ENCODE measurements around the gene GAS5.
"Not testable (repeated sequence)": the region's sequence is repeated elsewhere in the genome, so short reads cannot be mapped to it uniquely, and the experiment has no call there.

Gene GAS5

DNA sequence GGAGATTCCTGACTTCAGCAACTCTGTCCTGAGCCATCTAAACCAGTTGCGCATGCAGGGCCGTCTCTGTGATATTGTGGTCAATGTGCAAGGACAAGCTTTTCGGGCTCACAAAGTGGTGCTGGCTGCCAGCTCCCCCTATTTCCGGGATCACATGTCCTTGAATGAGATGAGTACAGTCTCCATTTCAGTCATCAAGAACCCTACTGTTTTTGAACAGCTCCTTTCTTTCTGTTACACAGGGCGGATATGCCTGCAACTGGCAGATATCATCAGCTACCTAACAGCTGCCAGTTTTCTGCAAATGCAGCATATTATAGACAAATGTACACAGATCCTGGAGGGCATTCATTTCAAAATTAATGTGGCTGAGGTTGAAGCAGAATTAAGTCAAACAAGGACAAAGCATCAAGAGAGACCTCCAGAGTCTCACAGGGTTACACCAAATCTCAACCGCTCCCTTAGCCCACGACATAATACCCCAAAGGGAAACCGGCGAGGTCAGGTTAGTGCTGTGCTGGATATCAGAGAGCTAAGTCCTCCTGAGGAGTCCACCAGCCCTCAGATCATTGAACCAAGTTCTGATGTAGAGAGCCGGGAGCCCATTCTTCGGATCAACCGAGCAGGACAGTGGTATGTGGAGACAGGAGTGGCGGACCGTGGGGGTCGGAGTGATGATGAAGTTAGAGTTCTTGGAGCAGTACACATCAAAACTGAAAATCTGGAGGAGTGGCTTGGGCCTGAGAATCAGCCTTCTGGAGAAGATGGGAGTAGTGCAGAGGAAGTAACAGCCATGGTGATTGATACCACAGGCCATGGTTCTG is 2.7 kb upstream of the GAS5 start:
- no peak for DNase-seq (ENCODE audit: low read depth, low spot score)

DNA sequence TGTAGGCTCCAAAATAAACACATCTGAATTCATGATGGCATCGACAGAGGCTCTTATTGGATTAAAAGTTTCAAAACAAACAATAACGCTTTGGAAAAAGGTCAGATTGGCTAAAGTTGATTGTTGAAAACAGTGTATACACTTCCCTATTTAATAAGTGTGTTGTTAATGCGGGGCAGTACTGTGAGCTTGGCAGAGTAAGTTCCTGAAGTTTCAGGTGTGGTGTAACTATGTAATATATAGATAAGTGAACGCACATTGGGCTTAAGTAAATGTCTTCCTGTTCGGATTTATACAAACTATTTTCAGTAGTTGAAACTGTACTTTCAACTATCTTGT is 1.2 kb upstream of the GAS5 start:
- DNase-seq (ENCODE audit: low read depth, low spot score), result no peak

DNA sequence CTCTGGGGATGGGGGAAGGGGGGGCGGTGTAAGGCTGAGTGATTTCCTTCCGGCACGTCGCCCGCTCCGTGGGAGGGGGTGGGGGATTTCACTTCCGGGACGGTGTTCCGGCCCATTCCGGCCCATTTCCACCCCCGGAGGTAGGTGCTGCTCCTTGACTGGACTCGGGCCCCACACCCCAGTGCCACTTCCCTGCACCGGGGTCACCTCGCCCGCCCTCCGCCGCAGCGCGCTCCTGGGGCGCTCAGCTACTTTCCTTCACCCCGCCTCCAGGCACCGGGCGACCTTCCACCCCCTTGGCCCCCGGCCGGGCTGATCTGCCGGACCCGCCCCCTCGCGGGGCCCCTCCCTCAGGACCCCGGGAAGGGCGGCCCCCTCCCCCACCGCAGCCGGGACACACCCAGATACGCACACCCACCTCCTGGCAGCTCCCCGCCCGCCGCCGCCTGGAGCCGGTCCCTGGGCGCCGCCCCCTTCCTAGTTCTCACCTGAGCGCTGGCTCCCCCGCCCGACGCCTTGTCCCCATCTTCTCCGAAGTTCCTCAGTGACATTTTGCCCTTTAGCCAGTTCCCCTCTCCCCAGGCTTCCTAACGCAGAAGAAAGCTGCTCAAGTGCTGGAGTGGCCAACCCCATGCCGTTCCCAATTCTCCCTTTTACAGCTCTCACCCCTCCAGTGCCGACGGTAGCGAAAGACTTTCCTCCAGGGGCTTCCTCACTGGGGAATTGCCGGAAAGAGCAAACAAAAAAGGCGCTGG is 654 bp upstream of the GAS5 start, which contains the start of gene ZBTB37:
TSS of gene ZBTB37 (plus strand) at position 115 of the 755 bp plus-strand sequence. CDS start 1,846 bp downstream, outside the sequence.
- DNase-seq (ENCODE audit: low read depth, low spot score), result no peak

DNA sequence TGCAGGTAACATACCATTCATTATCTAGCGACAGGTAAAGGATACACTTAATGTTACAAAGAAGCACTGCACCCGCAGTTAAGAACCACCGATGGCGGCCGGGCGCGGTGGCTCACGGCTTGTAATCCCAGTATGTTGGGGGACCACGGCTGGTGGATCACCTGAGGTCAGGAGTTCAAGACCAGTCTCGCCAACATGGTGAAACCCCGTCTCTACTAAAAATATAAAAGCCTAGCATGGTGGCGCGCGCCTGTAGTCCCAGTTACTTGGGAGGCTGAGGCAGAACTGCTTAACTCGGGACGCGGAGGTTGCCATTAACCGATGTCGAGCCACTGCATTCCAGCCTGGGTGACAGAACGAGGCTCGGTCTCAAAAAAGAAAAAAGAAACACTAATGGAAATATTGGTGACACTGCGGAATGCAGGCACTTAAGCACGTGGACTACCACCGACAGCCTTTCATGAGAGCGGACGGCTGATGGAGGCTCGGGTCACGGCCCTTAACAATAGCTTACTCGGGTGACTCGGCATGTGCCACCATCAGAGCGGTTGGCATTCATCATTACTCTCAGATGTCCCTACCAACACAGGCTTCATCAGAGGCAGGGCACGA is 542 bp downstream of the GAS5 start:
- DNase-seq (ENCODE audit: low read depth, low spot score), result no peak

DNA sequence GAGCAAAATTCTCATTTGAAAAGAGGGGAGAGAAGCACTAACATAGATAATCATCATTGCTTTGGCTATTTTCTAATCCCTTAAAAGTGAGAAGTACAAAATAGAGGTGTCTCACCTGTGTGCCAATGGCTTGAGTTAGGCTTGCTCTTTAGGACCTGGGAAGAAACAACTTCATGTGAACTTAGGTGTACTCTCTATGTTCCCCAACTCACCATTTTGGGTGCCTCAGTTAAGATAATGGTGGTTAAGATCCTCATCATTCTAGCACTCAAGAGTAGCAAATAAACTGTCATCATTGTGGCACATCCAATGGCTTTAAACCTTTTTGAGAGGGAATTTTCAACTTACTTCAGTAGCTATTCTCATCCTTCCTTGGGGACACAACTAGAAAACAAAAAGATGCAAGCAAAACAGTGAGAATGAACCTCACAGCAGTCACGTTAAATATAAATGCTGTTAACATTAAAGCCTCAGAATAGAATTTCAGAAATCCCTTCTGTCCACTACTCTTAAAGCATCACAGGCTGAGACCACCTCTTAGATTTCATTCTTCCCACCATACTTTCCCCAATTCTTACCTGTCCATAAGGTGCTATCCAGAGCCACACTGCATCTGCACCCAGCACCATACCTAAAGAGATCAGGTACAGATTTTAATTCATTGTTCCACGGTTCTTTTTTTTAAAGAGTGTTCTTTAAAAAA is 1.2 kb downstream of the GAS5 start:
- no peak for DNase-seq (ENCODE audit: low read depth, low spot score)

DNA sequence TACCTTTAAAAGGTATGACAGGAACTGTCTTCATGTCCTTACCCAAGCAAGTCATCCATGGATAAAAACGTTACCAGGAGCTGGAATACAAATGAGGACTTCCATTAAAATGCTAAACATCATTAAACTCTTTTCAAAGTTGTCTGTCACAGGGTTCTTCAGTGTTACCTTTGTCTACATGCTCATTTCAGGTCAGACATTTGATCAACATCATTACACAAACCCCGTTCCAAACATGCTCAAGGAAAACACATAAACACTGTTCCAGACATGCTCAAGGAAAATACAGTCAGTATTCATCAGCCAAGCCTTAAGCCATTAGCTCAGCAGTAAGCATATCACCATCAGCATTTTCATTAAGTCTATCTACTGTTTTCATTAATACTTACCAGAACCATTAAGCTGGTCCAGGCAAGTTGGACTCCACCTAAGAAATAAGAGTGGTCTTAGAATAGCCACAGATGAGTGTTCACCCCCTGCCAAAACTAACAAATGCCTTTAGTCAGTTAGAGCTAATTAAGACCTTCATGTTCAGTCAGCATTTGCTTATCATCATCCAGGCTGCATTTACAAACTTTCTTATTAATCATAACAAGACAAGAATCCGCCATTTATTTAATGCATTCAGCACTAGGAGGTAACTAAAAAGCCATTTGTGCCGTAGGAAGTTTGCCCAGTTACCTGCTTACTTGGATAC is 2.2 kb downstream of the GAS5 start:
- no peak for DNase-seq (ENCODE audit: low read depth, low spot score)

DNA sequence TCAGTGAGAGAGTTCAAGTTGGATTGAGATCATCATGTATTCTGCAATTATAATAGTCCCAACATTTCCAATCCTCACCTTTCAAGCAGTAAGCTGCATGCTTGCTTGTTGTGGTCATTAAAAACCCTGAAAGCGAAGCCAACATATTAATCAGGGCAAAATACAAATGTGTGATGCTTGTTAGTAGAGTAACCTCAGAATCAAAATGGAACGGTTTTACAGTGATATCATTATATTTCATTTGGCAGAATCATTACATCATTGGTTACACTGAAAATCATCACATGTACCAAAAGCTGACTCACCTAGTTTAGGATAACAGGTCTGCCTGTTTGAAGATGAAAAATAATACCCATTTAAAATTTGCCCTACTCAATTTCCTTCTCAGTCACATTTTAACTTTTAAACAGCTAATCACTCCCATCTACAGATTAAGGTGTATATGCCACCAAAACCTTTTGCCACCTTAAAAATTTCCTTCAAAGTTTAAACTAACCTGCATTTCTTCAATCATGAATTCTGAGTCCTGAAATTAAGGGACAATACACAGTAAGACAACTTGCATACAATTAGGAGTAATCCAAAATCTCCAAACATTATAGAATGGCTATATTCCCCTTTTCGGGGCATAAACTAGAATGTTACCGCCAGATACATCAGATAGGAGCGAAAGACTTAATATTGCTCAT is 3.5 kb downstream of the GAS5 start:
- DNase-seq (ENCODE audit: low read depth, low spot score), result no peak

DNA sequence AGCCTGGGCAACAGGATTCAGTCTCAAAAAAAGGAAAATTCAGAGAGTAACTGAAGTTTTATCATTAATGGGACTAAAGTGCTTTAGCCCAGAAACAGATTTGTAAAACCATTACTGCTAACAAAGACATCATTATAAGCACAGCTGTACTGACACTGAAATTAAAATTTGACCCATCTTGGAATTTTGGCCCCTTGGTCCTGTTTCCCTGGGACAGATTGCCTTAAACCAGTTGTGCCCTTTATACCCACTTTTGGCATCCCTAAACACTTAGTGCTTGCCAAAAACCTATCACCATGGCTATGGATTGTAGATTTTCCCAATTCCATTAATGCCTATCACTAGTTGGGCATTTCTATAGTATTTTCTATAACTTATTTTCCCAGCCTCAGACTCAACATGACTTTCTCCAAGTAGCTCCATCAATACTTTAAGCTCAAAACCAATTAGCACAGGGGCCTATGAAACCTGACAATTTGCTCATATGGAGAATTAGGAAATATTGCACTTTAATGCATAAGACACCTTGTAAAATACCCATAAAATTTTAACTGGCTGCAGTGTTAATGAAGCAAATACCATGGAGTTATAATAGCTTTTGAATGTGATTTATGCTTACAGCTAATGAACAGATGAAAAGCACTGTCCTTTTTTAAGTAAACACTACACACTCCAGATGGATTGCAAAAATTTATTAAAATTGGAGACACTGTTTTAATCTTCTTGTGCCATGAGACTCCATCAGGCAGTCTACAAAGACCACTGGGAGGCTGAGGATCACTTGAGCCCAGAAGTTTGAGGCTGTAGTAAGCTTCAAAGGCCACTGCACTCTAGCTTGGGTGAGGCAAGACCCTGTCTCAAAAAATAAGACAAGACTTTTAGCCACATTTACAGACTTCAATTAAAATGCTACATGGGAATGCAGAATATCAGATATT is 4.3 kb downstream of the GAS5 start:
- no peak for DNase-seq (ENCODE audit: low read depth, low spot score)

DNA sequence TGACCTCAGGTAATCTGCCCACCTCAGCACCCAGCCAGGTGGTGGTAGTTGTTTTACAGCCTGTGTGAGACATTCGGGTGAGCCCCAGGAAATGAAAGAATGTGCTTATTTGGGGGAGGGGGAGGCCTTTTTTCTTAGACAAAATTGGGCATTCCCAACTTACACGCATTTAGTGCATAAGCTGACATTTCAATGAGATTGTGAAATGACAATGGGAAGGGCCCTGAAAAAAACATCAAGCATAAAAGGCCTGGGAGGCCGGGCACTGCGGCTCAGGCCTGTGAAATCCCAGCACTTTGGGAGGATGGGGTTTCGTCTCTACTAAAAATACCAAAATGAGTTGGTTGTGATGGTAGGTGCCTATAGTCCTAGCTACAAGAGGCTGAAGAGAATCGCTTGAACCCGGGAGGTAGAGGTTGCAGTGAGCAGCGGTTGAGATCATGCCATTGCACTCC is 5.0 kb downstream of the GAS5 start:
- no peak for DNase-seq (ENCODE audit: low read depth, low spot score)

DNA sequence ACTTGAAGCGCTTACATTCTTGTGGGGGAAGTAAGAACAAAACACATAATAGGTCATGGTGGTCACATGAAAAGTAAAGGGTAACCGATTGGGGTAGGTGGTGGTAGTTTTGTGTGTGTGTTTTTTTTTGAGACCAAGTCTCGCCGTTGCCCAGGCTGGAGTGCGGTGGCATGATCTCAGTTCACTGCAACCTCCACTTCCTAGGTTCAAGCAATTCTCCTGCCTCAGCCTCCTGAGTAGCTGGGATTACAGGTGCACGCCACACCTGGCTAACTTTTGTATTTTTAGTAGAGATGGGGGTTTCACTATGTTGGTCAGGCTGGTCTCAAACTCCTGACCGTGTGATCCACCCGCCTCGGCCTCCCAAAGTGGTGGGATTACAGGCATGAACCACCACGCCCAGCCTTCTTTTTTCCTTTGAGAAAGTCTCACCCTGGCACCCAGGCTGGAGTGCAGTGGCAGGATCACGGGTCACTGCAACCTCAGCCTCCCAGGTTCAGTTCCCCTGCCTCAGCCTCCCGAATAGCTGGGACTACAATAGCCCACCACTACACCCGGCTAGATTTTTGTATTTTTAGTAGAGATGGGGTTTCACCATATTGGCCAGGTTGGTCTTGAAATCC is 5.5 kb downstream of the GAS5 start:
- DNase-seq (ENCODE audit: low read depth, low spot score), result not testable (repeated sequence)

DNA sequence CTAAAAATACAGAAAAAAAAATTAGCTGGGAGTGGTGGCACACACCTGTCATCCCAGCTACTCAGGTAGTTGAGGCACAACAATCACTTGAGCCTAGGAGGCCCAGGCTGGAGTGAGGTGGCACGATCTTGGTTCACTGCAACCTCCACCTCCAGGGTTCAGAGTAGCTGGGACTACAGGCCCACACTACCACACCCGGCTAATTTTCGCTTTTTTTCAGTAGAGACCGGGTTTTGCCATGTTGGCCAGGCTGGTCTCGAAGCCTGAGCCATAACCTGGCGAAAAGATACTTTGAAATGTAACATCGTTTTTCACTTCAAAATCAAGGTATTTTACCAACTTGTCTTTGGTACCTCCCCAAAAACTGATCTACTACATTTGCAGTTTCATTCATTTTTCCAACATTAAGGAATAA is 6.1 kb downstream of the GAS5 start:
- no peak for DNase-seq (ENCODE audit: low read depth, low spot score)

DNA sequence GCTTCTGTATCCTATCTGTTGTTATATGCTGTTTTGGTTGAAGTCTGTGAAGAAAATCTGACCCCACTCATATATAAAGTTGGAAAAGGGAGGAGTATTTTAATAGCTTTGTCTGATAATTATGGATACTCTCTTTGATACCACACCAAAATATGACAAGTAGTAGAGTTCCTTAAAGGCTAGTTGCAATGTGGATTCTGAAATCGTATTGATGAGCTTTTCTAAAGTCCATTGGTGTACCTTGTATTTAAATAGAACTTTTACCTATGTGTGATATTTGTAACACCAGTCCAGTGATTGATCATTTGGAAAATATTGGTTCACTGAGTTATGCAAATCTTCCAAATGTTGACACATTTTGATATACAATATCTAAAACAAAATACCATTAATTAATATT is 7.7 kb downstream of the GAS5 start:
- no peak for DNase-seq (ENCODE audit: low read depth, low spot score)

DNA sequence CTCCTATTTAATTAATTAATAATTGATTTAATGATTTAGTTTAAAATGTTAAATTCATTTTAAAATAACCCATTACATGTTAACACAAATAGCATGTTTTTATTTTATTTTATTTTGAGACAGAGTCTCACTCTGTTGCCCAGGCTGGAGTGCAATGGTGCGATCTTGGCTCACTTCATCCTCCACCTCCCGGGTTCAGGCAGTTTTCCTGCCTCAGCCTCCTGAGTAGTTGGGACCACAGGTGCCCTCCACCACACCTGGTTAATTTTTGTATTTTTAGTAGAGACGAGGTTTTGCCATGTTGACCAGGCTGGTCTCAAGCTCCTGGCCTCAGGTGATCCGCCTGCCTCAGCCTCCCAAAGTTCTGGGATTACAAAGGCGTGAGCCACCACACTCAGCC is 8.2 kb downstream of the GAS5 start:
- DNase-seq (ENCODE audit: low read depth, low spot score), result not testable (repeated sequence)

DNA sequence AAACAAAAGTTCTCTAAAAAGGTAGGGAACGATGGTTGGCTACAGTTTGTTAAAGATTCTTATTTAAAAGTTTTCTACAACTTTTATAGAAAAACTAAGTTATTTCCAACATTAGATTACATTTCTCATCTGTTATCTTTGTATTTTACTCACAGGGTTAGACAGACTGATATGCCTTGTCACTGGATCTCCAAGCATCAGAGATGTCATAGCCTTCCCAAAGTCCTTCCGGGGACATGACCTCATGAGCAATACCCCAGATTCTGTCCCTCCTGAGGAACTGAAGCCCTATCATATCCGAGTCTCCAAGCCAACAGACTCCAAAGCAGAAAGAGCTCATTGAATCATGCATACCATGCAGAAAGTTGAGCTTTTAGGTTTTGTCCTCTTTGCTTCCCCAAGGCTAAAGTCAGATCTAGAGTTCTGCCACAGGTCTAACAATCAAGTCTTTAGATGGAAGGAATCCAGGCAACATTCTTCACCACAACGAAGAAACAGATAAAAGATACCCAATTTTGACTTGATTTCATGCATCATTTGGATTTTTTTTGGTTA is 10.3 kb downstream of the GAS5 start:
- DNase-seq (ENCODE audit: low read depth, low spot score), result no peak

DNA sequence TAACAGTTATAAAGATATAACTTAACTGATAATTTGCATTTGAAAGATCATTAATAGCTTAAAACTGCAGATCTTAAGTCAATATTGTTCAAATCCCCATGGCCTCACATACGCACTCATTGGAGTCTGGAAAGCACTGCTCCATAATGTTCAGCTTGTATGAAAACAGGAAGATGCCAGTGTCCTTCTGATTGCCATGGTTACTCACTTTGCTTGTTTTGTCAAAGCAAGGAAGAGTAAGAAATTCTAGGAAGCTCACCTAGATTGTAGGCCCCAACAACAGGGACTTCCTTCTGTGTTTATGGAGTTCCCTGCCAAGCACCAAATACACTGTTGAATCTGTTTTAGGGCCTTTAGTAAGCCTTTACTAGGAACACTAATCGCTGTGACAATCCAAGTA is 10.9 kb downstream of the GAS5 start:
- no peak for DNase-seq (ENCODE audit: low read depth, low spot score)

DNA sequence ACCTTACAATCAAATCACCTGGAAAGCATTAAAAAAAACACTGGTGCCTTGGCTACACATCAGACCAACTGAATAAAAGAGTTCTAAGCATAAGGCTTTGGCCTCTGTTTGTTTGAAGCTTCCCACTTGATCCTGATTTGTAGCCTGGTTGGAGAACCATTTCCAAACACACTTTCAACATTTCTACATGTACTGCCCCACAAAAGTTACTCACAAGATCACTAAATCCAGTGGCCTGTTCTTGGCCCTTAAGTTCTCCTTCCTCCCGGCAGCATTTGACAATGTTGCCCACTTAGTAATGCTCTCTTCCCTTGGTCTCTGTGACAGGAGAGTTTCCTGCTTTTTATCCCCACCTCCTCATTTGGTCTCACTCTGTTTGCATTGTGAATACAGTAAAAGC is 11.8 kb downstream of the GAS5 start:
- DNase-seq (ENCODE audit: low read depth, low spot score), result no peak

DNA sequence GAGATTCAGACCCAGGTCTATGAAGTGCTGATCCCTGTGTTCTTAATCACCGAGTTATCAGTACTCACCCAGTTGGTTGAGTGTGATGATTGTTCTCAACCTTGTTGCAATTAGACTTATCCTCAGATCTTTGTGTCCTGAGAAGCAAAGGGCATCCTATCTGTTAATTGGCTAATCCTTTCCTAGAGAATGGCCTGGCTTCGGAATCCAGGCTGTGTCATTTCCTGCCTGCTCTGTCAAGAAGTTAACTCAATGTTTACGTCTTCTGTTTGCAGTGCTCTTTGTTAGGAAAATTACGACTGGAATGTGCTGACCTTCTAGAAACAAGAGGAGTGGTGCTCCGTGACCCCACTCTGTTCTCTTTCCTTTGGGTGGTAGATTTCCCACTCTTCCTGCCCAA is 14.7 kb downstream of the GAS5 start:
- DNase-seq (ENCODE audit: low read depth, low spot score), result no peak

DNA sequence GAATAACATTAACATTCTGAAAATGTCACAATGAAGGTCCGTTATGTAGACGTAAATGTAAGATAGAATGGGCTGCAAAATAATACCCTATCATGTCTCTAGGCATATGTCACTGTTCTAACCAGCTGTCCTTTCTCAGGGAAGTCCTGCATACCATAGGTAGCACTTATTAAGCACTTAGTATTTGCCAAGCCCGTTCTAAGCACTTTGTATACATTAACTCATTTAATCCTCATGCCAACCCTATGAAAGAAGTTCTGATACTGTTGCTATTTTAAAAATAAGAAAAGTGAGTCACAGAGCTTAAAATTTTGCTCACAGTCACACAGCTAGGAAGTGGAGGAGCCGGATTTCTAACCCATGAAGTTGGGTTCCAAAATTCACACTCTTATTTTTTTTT is 15.7 kb downstream of the GAS5 start:
- no peak for DNase-seq (ENCODE audit: low read depth, low spot score)

DNA sequence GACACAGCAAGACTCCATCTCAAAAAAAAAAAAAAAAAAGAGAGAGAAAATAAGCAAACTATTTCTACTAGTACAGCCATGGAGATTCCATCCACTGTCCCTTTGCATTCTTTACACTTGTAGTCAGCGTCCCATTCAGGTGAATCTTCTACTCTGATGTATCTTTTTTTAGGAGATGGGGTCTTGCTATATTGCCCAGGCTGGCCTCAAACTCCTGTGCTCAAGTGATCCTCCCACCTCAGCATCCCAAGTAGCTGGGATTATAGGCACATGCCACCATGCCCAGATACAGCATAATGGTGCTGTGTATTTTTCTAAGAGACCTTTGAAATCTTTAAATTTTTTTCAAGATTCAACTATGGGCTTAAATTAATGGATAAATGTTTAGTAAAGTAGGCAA is 35.0 kb downstream of the GAS5 start:
- DNase-seq (ENCODE audit: low read depth, low spot score), result no peak
